ENCODE results near the gene NSMCE1. TPM values are rescaled to one million over a fixed set of nuclear protein-coding genes. Genes with fewer than 3 reads are reported as not detected.

Gene NSMCE1
- total RNA-seq, 6 experiments from 2014 or later: 23.7 to 42.3 (median 33.1) TPM

- no peak for ATAC-seq
Observed at GRCh38 chr16:27182906-27183405, 85.6 kb downstream of the NSMCE1 start.

GRCh38 chr16:27181019-27181790, 87.4 kb downstream of the NSMCE1 start:
- Histone ChIP-seq H3K4me3 (no peak overlapping the region), H3K9me3 (no peaks in the 10 kb centered on the region), H3K4me1 (peaks cover 0 to 8% (median 2%) of the 10 kb centered on the region in 4 donors), H3K27me3 (no peaks in the 10 kb centered on the region), H3K36me3 (no peaks in the 10 kb centered on the region), H3K27ac (no peak overlapping the region)
- 94% methylated on average over 4 of the region's 8 CpGs for WGBS (ENCODE audit: insufficient coverage, low coverage, low lambda C conversion rate, missing lambda C conversion rate)
- DNase-seq: no peak
- ATAC-seq: peak in 3 of 4 donors; percentile 17 to 43 (median 28)
- intact Hi-C loops (cut with DNase I): no loop called here
- TF ChIP-seq CTCF (IDR thresholded peaks at IDR 0.05) (peak in 3 of 4 donors; percentile 5 to 25 (median 17)), POLR2A (IDR thresholded peaks at IDR 0.05) (no peak)

More at GRCh38 chr16:27182906-27183405, 85.6 kb downstream of the NSMCE1 start:
- Histone ChIP-seq H3K4me1 (peaks cover 0 to 8% (median 2%) of the 10 kb centered on the region in 4 donors), H3K36me3 (no peaks in the 10 kb centered on the region), H3K9me3 (no peaks in the 10 kb centered on the region), H3K4me3 (no peak overlapping the region), H3K27me3 (no peaks in the 10 kb centered on the region), H3K27ac (no peak overlapping the region)
- 92% methylated on average over 4 of the region's 7 CpGs for WGBS (ENCODE audit: insufficient coverage, low coverage, low lambda C conversion rate, missing lambda C conversion rate)
- DNase-seq: no peak
- intact Hi-C loops (cut with DNase I): no loop called here
- TF ChIP-seq CTCF (IDR thresholded peaks at IDR 0.05) (no peak), POLR2A (IDR thresholded peaks at IDR 0.05) (no peak)

GRCh38 chr16:27179500-27180072, 89.0 kb downstream of the NSMCE1 start:
- DNase-seq (peak; percentile 88 to 91 (median 91)), ATAC-seq (peak; percentile 98 to 99 (median 99))
- H3K36me3 ChIP-seq: no peaks in the 10 kb centered on the region
- H3K4me1 ChIP-seq: peaks cover 0 to 8% (median 2%) of the 10 kb centered on the region in 4 donors
- 4% methylated on average over 13 of the region's 13 CpGs for WGBS (ENCODE audit: insufficient coverage, low coverage, low lambda C conversion rate, missing lambda C conversion rate)
- H3K4me3 ChIP-seq: no peak overlapping the region
- peak overlapping the region in 1 of 3 donors; percentile 7 for H3K27ac ChIP-seq
- TF ChIP-seq POLR2A (IDR thresholded peaks at IDR 0.05) (no peak), CTCF (IDR thresholded peaks at IDR 0.05) (peak; percentile 95 to 99 (median 98))
- no peaks in the 10 kb centered on the region for H3K27me3 ChIP-seq
- intact Hi-C loops (cut with DNase I): loop anchor here in 1 of 2 donors (10.0 kb wide), 2 partner anchors 45 to 195 kb away; no protein-coding TSS in a partner anchor
- no peaks in the 10 kb centered on the region for H3K9me3 ChIP-seq

GRCh38 chr16:27177031-27177774, 91.4 kb downstream of the NSMCE1 start:
- no peaks in the 10 kb centered on the region for H3K27me3 ChIP-seq
- H3K4me1 ChIP-seq: peaks cover 0 to 8% (median 2%) of the 10 kb centered on the region in 4 donors
- H3K36me3 ChIP-seq: no peaks in the 10 kb centered on the region
- intact Hi-C loops (cut with DNase I): loop anchor here in 1 of 2 donors (10.0 kb wide), 2 partner anchors 48 to 198 kb away; no protein-coding TSS in a partner anchor
- no peak for ATAC-seq
- WGBS (ENCODE audit: insufficient coverage, low coverage, low lambda C conversion rate, missing lambda C conversion rate): 86% methylated on average over 10 of the region's 13 CpGs
- DNase-seq: no peak
- no peak overlapping the region for H3K27ac ChIP-seq
- H3K4me3 ChIP-seq: no peak overlapping the region
- TF ChIP-seq CTCF (IDR thresholded peaks at IDR 0.05) (no peak), POLR2A (IDR thresholded peaks at IDR 0.05) (no peak)
- no peaks in the 10 kb centered on the region for H3K9me3 ChIP-seq
